Skeletal muscle cell (primary cell): Measurements from ENCODE around the gene LIX1L.

Experiments
- DNase-seq: peaks from one replicate; pipeline ENCODE4 v3.0.0-alpha.2; 2010; ENCODE audit warnings: low read depth
- H3K4me3 ChIP-seq: 2 replicates; pipeline ENCODE4 v1.5.1; 2011; ENCODE audit warnings: low read depth, mild to moderate bottlenecking, control low read depth, low read length, moderate library complexity

The LIX1L gene

GRCh38 chr1:145957443-145958319 lies at the start of gene LIX1L:
Gene LIX1L (minus strand): TSS chr1:145958017. CDS start chr1:145957927, 90 bp downstream.
- peak; percentile 91 for DNase-seq
- H3K4me3 ChIP-seq, result peak within 1 kb of the TSS; percentile 75

- DNase-seq, result no peak
- no peak overlapping the region for H3K4me3 ChIP-seq
These were observed 43.9 kb upstream of the LIX1L start for GRCh38 chr1:146001709-146002108.

GRCh38 chr1:145999321-146000024 lies 41.7 kb upstream of the LIX1L start:
- H3K4me3 ChIP-seq, result no peak overlapping the region

GRCh38 chr1:145997718-145998023 lies 39.9 kb upstream of the LIX1L start:
- H3K4me3 ChIP-seq, result peak overlapping the region; percentile 84
- DNase-seq, result no peak

More at GRCh38 chr1:145999321-146000024, 41.7 kb upstream of the LIX1L start:
- DNase-seq, result no peak

GRCh38 chr1:145997016-145997717 lies 39.4 kb upstream of the LIX1L start:
- DNase-seq, result peak; percentile 53
- peak overlapping the region; percentile 84 for H3K4me3 ChIP-seq

DNA sequence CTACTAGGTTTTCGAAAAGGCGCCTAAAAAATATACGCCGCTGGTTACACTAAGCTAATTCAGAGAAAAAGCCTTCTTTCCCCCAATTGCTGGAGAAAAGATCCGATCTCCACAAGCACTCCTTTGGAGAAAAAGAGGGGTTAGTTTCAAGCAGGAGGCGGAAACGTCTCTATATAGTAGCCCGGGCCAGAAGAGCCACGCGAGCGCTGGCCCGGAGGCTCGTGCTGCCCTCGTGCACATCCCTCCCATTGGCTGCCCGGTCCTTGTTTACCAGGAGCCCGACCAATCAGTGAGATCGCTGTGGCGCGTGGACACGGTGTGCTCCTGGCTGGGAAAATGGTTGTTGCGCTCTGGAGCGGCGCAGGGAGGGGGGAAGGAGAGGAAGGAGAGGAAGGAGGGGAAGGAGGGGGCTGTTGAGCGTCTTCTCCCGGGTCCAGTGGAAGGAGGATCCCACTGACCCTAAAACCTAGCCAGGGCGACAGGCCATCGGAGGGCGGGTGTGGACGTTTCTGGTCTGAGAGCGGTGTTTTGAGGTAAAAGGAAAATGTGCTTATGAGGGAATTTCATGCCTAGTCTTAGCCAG lies 38.7 kb upstream of the LIX1L start, which contains the start of gene TXNIP:
Gene TXNIP (minus strand): TSS at position 147 of the 583 bp plus-strand sequence. CDS start 313 bp downstream, outside the sequence.
- DNase-seq, result peak; percentile 98
- H3K4me3 ChIP-seq, result peak within 1 kb of the TSS; percentile 84

- DNase-seq, result no peak
- H3K4me3 ChIP-seq, result peak overlapping the region; percentile 84
These were observed 38.2 kb upstream of the LIX1L start for GRCh38 chr1:145995964-145996432.

DNA sequence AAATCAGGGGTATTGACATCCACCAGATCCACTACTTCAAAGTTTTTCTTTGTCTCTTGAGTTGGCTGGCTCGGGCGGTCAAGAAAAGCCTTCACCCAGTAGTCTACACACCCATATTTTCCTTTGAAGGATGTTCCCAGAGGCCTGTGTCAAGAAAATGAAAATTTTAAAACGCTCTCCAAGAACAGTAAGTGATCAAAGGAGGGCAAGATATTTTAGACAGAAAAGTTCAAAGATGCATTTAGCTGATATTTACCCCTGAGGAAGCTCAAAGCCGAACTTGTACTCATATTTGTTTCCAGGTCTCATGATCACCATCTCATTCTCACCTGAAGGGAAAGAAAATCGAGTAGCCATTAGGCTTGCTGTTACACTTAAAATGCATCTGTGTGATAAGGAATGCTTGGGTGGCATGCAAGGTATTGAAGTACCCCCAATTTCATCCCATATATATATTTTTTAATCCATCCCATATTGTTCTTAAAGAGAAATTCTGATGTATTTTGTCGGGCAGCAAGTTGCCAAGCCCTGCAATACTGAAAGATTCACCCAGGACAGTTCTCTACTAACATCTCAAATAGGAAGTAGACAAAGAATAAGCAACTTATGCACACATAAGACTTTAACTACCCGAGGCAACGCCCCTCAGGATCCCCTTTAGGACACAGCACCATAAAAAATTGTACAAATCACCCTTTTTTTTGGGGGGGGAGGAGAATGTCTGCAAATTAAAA lies 37.5 kb upstream of the LIX1L start:
- no peak for DNase-seq

GRCh38 chr1:145994391-145995120 lies 36.7 kb upstream of the LIX1L start:
- peak overlapping the region; percentile 84 for H3K4me3 ChIP-seq
- no peak for DNase-seq

More for the DNA sequence above, 37.5 kb upstream of the LIX1L start:
- peak overlapping the region; percentile 84 for H3K4me3 ChIP-seq

- no peak for DNase-seq
These were observed 36.0 kb upstream of the LIX1L start for GRCh38 chr1:145993618-145994390.

DNA sequence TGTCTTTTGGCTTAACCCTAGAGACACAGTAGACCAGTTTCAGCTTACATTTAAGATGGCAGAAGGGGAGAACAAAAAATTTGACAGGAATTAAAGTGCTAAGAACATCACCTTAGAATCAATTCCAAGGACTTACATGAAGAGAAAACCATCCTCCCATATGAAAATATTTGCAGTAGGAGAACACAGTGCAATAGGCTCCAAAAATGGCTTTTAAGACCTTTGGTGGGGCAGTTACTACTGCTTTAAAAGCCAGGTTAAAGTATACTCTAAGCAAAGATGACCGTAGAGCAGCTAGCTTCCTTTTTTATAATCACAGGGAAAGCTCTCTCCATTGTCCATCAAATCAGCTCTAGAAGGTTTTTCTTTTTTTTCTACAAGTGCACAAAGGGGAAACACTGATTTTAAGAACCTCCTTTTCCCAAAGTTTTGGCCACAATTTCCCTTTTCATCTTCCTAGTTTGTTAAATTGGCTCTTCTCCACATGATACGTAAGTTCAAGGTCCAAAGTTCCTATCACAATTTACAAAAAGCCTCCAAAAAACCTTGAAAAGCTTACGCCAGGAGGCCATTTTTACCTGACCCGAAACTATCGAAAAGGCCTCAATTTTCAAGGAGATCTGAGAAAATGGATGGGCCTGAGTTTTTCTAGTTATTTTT lies 35.3 kb upstream of the LIX1L start:
- H3K4me3 ChIP-seq, result peak overlapping the region; percentile 84
- DNase-seq, result no peak

More at GRCh38 chr1:145993618-145994390, 36.0 kb upstream of the LIX1L start:
- H3K4me3 ChIP-seq, result peak overlapping the region; percentile 84

GRCh38 chr1:145992502-145992936 lies 34.7 kb upstream of the LIX1L start:
- DNase-seq, result no peak
- peak overlapping the region; percentile 84 for H3K4me3 ChIP-seq

GRCh38 chr1:145991735-145992412 lies 34.1 kb upstream of the LIX1L start:
- H3K4me3 ChIP-seq, result peak overlapping the region; percentile 84
- DNase-seq, result peak; percentile 29

- H3K4me3 ChIP-seq, result no peak overlapping the region
- DNase-seq, result no peak
These were observed 32.5 kb upstream of the LIX1L start for GRCh38 chr1:145990249-145990855.

- no peak for DNase-seq
- H3K4me3 ChIP-seq, result no peak overlapping the region
These were observed 31.0 kb upstream of the LIX1L start for GRCh38 chr1:145988773-145989172.

- DNase-seq, result no peak
These were observed 30.1 kb upstream of the LIX1L start for GRCh38 chr1:145987926-145988325.

More at GRCh38 chr1:145987926-145988325, 30.1 kb upstream of the LIX1L start:
- H3K4me3 ChIP-seq, result no peak overlapping the region
